ENCODE measurements around the gene FHL1. TPM values are rescaled to one million over a fixed set of nuclear protein-coding genes. Genes with fewer than 3 reads are reported as not detected.

Gene FHL1
- total and polyA plus RNA-seq, 2 donors (not counting 3 experiments of a cell fraction or from before 2014, with no cell fraction given), result 50.6 to 59.4 TPM

DNA sequence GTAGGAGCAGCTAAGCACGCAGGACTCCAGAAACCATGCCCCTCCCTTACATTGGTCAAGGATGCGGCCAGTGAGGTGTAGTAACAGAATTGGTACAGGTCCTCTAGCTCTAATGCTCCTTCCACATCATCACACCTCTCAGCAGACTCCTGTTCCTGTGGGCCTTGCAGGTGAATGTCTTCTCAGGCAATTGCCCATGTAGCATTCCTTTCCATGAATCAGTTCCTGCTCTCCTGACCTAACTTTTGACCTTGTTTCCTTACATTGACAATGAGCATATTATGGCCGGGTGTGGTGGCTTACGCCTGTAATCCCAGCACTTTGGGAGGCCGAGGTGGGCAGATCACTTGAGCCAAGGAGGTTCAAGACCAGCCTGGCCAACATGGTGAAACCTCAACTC is 72.6 kb downstream of the FHL1 start:
- peaks cover 17% of the 10 kb centered on the region for H3K4me1 ChIP-seq (ENCODE audit: control insufficient read depth, extremely low read depth, insufficient read depth, low read length)
- no peaks in the 10 kb centered on the region for H3K9me1 ChIP-seq (replicated peaks; ENCODE audit: control insufficient read depth, extremely low read depth, insufficient read depth, low read length)
- no peak overlapping the region for H3K4me2 ChIP-seq (ENCODE audit: insufficient read depth, low read length)
- no peak overlapping the region for H2AFZ ChIP-seq (ENCODE audit: low read depth, low read length)
- H3K4me3 ChIP-seq (replicated peaks in 1 of 3; ENCODE audit: insufficient read depth in 1 of 3, low read depth in 1 of 3, low read length in 3 of 3), result no peak overlapping the region
- ChIA-PET POLR2A (no interaction called here), CTCF (interaction anchor here (1.3 kb wide), 1 partner anchor 11 kb away, joined by 4 read pairs; no protein-coding TSS in a partner anchor)
- no peaks in the 10 kb centered on the region for H3K79me2 ChIP-seq (ENCODE audit: control insufficient read depth, insufficient read depth, low read length)
- no peak overlapping the region for H3K9ac ChIP-seq (replicated peaks; ENCODE audit: extremely low read depth, insufficient read depth, low read length)
- DNase-seq (ENCODE audit: low read depth, low spot score) (no peak), FAIRE-seq (peak; percentile 74)
- no peak overlapping the region for H3K27ac ChIP-seq (ENCODE audit: insufficient read depth, low read depth, low read length)
- no peaks in the 10 kb centered on the region for H3K9me3 ChIP-seq (replicated peaks; ENCODE audit: control insufficient read depth, insufficient read depth, low read length)
- BruUV-seq (replicated peaks), result no TSS peak
- no peaks in the 10 kb centered on the region for H3K27me3 ChIP-seq (ENCODE audit: control insufficient read depth in 2 of 2, insufficient read depth in 2 of 2, low read length in 2 of 2)
- H4K20me1 ChIP-seq (replicated peaks; ENCODE audit: control insufficient read depth, extremely low read depth, insufficient read depth, low read length), result no peaks in the 10 kb centered on the region
- dilution Hi-C loops (cut with MboI; ENCODE audit: extremely low pct_ligation_motif_present, low sequenced_read_pairs), result no loop called here
- TF ChIP-seq, protein P1, sequence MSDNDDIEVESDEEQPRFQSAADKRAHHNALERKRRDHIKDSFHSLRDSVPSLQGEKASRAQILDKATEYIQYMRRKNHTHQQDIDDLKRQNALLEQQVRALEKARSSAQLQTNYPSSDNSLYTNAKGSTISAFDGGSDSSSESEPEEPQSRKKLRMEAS (IDR thresholded peaks at IDR 0.05; ENCODE audit: insufficient read depth, insufficient read length), result no peak
- TF ChIP-seq JUN (IDR thresholded peaks at IDR 0.05; ENCODE audit: borderline replicate concordance, insufficient read depth, insufficient read length, low read depth) (peak; percentile 13), POLR2A (IDR thresholded peaks at IDR 0.05; ENCODE audit: low read depth, low read length) (no peak)
- intact Hi-C loops (cut with micrococcal nuclease), result loop anchor here (2.0 kb wide), 2 partner anchors 39 to 49 kb away; no protein-coding TSS in a partner anchor
- peaks cover 3 to 8% of the 10 kb centered on the region in 2 experiments for H3K36me3 ChIP-seq (ENCODE audit: control insufficient read depth in 2 of 2, extremely low read depth in 1 of 2, insufficient read depth in 2 of 2, low read length in 2 of 2)

DNA sequence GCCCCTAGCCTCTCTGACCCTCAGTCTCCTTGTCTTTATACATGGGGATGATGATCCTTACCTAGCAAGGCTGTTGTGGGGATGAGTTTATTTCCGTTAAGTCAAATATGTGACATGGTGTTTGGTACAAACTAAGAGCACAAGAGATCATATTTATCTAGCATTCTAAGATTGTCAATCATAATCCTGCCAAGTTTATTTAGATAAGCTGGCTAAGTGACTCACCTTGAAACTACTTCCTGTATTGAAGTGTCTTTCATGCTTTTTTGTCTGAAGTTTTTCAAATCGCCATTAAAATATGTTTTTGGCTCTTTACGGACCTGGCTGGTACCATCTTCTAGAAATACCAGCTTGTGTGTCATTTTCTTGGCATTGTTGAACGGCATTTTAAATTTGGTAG is 73.2 kb downstream of the FHL1 start:
- H3K79me2 ChIP-seq (ENCODE audit: control insufficient read depth, insufficient read depth, low read length), result no peaks in the 10 kb centered on the region
- no peaks in the 10 kb centered on the region for H3K27me3 ChIP-seq (ENCODE audit: control insufficient read depth in 2 of 2, insufficient read depth in 2 of 2, low read length in 2 of 2)
- H3K36me3 ChIP-seq (ENCODE audit: control insufficient read depth in 2 of 2, extremely low read depth in 1 of 2, insufficient read depth in 2 of 2, low read length in 2 of 2), result peaks cover 3 to 8% of the 10 kb centered on the region in 2 experiments
- H3K27ac ChIP-seq (ENCODE audit: insufficient read depth, low read depth, low read length), result peak overlapping the region; percentile 64
- H3K9me3 ChIP-seq (replicated peaks; ENCODE audit: control insufficient read depth, insufficient read depth, low read length), result no peaks in the 10 kb centered on the region
- no peak overlapping the region for H3K4me3 ChIP-seq (replicated peaks in 1 of 3; ENCODE audit: insufficient read depth in 1 of 3, low read depth in 1 of 3, low read length in 3 of 3)
- no peaks in the 10 kb centered on the region for H4K20me1 ChIP-seq (replicated peaks; ENCODE audit: control insufficient read depth, extremely low read depth, insufficient read depth, low read length)
- no TSS peak for BruUV-seq (replicated peaks)
- dilution Hi-C loops (cut with MboI; ENCODE audit: extremely low pct_ligation_motif_present, low sequenced_read_pairs), result no loop called here
- peak; percentile 31 for FAIRE-seq
- POLR2A ChIA-PET, result no interaction called here
- peaks cover 14% of the 10 kb centered on the region for H3K4me1 ChIP-seq (ENCODE audit: control insufficient read depth, extremely low read depth, insufficient read depth, low read length)
- TF ChIP-seq MYC (IDR thresholded peaks at IDR 0.05; ENCODE audit: low read depth, low read length) (no peak), JUN (IDR thresholded peaks at IDR 0.05; ENCODE audit: borderline replicate concordance, insufficient read depth, insufficient read length, low read depth) (peak; percentile 45), POLR2AphosphoS5 (IDR thresholded peaks at IDR 0.05; ENCODE audit: insufficient read depth, low read depth, low read length) (peak; percentile 5), FOS (IDR thresholded peaks at IDR 0.05; ENCODE audit: borderline replicate concordance, insufficient read depth, low read length) (peak; percentile 34), POLR2A (IDR thresholded peaks at IDR 0.05; ENCODE audit: low read depth, low read length) (no peak)
- TF ChIP-seq, protein P2, sequence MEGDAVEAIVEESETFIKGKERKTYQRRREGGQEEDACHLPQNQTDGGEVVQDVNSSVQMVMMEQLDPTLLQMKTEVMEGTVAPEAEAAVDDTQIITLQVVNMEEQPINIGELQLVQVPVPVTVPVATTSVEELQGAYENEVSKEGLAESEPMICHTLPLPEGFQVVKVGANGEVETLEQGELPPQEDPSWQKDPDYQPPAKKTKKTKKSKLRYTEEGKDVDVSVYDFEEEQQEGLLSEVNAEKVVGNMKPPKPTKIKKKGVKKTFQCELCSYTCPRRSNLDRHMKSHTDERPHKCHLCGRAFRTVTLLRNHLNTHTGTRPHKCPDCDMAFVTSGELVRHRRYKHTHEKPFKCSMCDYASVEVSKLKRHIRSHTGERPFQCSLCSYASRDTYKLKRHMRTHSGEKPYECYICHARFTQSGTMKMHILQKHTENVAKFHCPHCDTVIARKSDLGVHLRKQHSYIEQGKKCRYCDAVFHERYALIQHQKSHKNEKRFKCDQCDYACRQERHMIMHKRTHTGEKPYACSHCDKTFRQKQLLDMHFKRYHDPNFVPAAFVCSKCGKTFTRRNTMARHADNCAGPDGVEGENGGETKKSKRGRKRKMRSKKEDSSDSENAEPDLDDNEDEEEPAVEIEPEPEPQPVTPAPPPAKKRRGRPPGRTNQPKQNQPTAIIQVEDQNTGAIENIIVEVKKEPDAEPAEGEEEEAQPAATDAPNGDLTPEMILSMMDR (IDR thresholded peaks at IDR 0.05; ENCODE audit: extremely low read depth in 1 of 2, insufficient read depth in 1 of 2, low read depth in 1 of 2, low read length in 2 of 2), result no peak
- DNase-seq (ENCODE audit: low read depth, low spot score), result no peak
- no peaks in the 10 kb centered on the region for H3K9me1 ChIP-seq (replicated peaks; ENCODE audit: control insufficient read depth, extremely low read depth, insufficient read depth, low read length)
- CTCF ChIA-PET, result interaction anchor here (0.7 kb wide), 1 partner anchor 192 kb away, joined by 3 read pairs; no protein-coding TSS in a partner anchor
- intact Hi-C loops (cut with micrococcal nuclease), result loop anchor here (2.0 kb wide), 2 partner anchors 38 to 48 kb away; no protein-coding TSS in a partner anchor
- H3K9ac ChIP-seq (replicated peaks; ENCODE audit: extremely low read depth, insufficient read depth, low read length), result no peak overlapping the region
- no peak overlapping the region for H2AFZ ChIP-seq (ENCODE audit: low read depth, low read length)
- no peak overlapping the region for H3K4me2 ChIP-seq (ENCODE audit: insufficient read depth, low read length)
